GM21515 (cell line): ENCODE data around the gene AQP12A.

Source experiments
- ATAC-seq: cut with Tn5 transposase; IDR thresholded peaks from one replicate; pipeline ENCODE4 v1.9.1; 2021; ENCODE audit not compliant: unreplicated experiment

The AQP12A gene

DNA sequence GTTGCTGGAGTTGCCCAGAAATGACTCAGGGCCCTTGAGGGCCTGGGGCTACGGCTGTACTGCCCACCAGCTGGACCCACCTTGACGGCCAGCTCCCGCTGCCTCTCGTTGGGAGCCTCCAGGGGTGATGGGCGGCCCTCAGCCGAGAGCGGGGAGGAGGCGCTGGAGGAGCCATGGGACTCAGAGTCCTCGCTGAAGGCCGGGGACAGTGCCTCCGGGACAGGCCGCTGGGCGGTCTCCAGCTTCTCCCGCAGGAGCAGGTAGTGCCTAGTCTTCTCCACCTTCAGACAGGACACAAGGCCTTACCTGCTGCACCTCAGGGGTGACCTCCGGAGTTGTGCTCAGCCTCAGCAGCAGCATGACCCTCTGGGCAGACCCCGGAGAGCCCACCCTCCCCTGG is 30.7 kb downstream of the AQP12A start:
- no peak for ATAC-seq

DNA sequence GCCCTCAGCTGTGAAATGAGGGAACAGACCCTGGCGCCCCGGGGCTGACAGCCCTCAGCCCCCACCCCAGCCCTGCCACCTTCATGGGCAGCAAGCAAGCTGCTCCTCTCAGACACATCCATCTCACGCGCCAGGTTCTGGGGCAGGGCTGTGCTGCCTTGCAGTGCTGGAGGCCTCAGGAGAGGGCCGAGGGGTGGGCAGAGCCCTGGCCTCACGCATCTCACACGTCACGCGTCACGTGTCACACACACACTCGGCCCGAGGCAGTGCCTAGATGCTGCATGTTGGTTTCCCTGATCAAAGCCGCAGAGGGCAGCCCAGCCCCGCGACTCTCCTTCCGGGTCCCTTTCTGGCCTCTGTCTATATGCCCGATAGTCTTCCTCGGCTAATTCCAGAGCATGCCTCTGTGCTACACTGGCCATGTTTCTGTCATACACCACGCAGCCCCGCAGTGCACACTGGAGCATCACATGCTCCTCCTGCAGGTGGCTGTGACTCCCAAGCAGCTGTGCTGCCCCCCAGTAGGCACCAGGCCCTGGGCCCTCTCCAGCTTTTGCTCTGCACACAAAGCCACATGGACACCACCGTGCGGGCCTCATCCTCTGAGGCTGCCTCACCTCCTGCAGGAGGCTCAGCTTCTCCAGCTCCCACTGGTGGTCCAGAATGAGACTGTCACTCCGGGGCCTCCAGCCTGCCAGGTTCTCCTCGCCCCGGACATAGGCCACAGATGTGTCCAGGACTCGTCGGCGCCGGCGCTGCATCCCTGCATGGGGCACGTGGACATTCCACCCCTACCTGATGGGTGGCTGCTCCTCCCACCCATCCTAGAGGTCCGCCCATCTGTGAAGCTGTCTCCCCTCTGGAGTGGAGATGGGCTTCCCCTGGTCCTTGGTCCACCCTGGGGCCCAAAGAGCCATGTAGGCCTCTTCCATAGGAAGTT is 31.4 kb downstream of the AQP12A start:
- no peak for ATAC-seq

DNA sequence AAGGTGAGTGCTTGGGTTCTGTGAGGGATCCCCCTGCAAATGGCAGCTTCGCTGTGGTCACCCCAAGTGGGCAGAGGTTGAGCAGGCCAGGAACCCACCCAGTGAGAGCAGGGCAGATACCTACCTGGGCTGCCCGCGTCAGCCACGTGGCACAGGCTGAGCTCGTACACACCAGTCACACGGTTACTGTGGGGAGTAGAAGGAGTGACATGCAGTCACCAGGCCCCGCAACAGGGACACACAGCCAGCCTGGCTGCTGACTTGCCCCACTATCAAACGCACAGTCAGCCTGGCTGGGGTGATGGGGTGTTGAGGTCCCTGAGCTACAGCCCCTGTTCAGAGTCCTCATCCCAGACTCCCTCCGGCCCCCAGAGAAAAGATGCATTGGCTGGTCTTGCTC is 32.2 kb downstream of the AQP12A start:
- no peak for ATAC-seq

GRCh38 chr2:240724431-240724830 is 32.8 kb downstream of the AQP12A start:
- ATAC-seq = no peak

DNA sequence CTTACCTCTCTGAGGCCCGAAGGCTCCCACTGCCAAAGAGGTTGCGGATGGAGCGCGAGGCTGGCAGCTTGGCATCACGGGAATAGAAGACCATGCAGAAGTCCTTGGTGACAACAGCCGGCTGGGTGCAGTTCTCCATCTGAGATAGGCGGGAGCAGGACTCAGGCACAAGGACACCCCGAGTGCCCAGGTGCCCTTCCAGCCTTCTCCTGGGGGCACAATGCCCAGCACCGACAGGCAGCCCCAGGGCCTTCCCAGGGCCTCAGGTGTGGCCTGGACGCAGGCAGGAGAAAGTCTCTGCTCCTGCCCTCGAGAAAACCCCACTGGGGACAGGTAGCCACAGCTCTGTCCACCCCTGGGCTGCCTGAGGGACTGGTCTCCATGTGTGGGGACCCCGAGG is 33.6 kb downstream of the AQP12A start:
- ATAC-seq = no peak

DNA sequence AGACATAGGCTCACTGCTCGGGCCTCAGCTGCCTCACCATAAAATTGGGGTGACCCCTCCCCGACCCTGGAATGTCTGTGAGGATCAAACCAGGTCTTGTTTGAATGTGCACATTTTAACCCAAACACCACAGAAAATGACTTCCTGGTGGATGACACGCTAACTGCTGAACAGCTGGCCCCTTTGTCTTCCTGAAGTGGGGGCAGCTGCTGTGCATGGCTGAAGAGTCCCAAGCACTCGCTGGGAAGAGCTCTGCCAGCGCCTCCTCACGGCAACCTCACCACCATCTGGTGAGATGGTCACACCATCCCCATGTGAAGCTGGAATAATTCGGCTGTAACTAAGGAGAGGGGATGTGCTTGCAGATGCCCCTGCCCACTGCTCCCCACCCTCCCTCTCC is 34.0 kb downstream of the AQP12A start:
- ATAC-seq = no peak

DNA sequence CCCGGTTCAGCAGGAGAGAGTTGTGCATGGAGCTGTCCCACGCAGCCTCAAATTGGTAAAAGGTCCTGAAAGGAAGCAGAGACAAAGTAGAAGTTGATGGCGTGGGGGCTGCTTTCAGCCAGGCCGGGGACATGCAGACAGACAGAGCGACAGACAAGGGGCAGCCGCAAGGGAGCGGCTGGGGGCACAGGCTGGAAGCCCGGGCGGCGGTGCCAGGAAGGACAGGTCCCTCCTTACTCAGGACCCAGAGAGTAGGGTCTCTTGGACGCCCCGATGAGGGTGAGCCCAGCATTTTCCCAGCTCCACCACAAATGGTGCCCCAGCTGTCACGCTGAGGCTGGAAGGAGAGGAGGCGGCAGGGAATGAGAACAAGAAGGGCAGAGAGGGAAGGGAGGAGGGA is 35.2 kb downstream of the AQP12A start:
- no peak for ATAC-seq

DNA sequence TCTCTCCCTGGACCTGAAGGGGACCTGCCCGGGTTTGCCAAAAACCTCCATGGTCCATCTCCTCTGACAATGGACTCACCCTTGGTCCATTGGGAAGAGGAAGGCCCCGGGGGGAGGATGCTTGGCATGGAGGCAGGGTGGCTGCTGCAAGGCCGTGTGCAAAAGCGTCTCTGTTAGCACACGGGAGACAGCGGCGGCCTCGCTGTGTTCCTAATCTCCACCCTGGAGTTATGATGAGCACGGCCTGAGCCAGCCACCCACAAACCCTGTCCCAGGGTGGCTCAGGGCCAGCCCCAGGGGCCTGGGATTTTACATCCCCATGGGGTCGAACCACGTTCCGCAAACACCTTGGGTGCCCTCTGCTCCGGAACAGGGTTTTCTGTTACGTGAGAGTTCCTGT is 35.8 kb downstream of the AQP12A start:
- no peak for ATAC-seq

DNA sequence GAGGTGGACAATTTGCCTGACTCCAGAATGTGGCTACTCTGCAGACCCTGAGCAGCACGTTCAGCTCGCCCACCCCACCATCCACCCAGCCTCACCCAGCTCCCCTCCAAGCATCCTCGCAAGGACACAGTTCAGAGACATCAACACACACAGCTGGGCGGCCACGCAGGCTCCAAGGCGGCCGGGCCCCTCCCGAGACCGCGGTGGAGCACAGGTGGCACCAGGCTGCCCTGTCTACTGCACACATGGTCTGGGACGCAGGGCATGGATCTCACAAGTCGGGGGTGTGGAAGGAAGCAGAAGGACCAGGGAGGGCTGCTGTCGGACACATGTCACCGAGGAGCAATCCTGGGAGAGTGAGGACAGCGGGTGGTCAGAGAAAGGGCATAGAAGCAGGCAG is 36.2 kb downstream of the AQP12A start:
- ATAC-seq = no peak

- no peak for ATAC-seq
These were observed 36.7 kb downstream of the AQP12A start for GRCh38 chr2:240728361-240728760.

- ATAC-seq = no peak
These were observed 37.2 kb downstream of the AQP12A start for GRCh38 chr2:240728827-240729226.

GRCh38 chr2:240730501-240731177 is 39.0 kb downstream of the AQP12A start:
- ATAC-seq = no peak

DNA sequence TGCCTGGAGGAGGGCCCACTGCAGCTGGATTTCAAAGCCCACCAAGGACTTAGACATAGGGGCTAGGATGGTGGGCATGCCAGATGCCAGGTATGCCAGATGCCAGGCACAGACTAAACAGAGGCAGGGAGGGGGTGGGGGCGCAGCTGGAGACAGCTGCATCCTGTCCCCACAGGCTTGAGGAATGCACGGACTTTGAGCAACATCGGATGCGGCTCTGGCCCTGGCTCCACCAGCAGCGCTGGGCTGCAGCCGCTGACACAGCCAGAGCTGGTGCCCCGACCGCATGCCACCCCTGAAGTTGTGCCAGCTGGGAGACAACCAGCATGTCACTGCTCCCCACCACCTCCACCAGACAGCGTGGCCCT is 39.5 kb downstream of the AQP12A start:
- ATAC-seq = no peak

GRCh38 chr2:240732184-240732583 is 40.5 kb downstream of the AQP12A start:
- ATAC-seq = no peak

GRCh38 chr2:240732911-240733622 is 41.4 kb downstream of the AQP12A start:
- ATAC-seq = no peak

DNA sequence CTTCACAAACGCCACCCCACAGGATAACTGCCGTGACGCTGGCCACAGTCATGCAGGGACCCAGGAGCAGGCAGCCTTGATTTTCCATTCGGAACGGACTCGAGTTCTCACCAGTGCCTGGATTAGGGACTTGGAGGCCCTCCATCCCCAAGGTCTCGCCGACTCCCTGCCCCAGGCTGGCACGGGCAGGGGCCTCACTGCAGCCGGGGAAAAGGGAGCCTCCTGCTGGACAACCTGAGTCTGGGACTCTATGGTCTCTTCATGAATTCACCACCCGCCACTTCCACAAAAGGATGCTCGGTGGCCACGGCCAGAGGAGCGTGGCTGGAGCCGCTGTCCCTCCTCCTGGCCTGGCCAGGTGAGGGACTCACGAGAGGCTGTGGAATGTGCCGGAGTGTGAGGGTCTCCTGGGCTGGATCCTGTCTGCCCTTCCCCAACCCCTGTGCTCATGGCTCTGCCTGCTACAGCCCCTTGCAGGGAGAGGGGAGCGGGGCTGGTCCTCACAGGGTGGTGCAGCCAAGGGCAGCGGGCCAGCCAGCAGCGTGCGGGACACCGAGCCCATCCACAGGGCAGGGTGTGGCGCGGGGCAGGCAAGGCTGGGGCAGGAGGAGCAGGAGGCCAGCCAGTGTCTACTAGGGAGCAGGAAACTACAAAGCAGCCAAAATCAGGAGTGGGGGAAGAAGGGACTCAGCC is 42.3 kb downstream of the AQP12A start:
- ATAC-seq = no peak

DNA sequence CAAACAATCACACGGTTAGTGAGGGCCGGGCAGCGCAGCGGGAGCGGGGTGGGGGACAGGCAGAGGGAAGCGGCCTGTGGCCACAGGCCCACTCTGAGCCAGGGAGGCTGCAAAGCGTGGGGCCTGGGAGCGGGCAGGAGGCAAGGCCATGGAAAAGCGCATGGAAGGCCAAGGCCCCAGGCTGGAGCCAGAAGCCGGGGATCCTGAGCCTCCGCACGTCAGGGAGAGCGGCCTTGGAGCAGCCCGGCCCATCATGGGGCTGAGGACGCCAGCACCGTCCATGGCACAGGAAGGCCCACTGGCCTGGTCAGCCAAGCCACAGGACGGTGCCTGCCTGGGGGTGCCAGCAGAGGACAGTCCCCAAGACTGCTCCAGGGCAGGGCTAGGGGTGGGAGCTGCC is 43.1 kb downstream of the AQP12A start:
- no peak for ATAC-seq

DNA sequence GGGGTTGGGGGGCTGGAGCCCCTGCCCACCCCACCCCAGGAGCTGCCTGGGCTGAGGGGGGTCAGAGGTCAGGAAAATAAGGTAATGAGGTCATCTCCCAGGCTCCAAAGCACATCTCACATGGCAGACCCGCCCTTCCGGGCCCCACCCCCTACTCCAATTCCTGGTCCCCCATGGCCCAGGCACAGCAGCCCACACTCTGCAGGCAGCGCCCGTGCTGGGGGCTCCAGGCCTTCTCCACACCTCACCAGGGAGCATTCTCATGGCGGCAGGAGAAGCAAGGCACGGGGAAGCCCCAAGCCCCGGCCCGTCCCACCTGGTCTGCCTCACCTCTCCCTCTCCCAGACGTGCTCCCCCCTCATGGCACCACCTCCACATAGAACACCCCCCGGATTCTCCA is 43.8 kb downstream of the AQP12A start:
- ATAC-seq = no peak

DNA sequence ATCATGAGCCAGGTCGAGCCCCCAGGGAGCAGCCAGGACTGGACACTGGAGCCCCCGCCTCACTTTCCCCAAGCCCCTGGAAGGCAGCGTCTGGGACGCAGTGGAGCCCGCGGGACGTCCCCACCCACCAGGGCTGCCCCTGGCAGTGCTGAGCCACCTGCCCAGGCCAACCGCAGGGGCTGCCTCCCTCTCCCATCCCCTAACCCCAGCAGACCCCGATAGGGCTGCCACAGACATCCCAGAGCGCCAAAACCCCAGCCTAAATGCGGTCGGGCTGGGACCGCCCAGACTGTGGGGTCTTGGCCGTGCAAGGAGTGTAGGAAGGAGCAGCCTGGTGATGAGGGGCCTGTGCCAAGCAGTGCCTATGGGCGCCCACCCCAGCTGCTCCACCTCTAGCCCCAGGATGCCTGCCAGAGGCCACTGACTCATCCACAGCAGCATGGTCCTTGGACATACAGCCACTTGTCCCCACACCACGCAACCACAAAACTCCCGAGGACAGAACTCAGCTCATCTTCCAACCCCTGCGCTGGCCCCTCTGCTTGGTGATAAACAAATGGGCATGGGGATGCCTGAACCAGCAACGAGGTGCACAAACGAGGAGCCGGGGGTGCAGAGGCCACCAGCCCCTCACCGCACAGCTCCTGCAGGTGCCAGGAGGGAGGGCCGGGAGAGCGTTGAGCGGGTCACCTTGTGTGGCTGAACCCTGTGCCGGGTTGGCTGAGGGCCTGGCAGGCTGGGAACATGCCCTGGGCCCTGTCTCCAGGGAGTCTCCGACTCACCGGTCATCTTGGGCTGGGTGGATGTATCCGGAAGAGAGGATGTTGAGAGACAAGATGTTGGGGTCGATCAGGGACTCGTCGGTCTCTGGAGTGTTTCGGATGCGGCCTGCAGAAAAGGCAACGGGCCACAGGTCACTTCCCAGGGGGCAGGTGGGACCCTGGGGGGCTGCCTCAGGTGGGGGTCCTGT is 44.9 kb downstream of the AQP12A start:
- ATAC-seq = no peak

GRCh38 chr2:240737512-240737911 is 45.8 kb downstream of the AQP12A start:
- ATAC-seq = no peak
